ENCODE data around the gene TDRD7. TPM values are rescaled to one million over a fixed set of nuclear protein-coding genes. Genes with fewer than 3 reads are reported as not detected.

Gene TDRD7
- total RNA-seq, 1 experiment from 2014 or later = 46.9 TPM

GRCh38 chr9:97527626-97528528, 116.0 kb downstream of the TDRD7 start:
- no peak for DNase-seq (ENCODE audit: low read depth)

- DNase-seq (ENCODE audit: low read depth) = no peak
Measured at GRCh38 chr9:97528529-97529230, 116.8 kb downstream of the TDRD7 start.

GRCh38 chr9:97529363-97530076, 117.6 kb downstream of the TDRD7 start:
- DNase-seq (ENCODE audit: low read depth) = peak; percentile 42

GRCh38 chr9:97531888-97532376, 120.0 kb downstream of the TDRD7 start:
- DNase-seq (ENCODE audit: low read depth) = no peak

GRCh38 chr9:97534185-97534584, 122.3 kb downstream of the TDRD7 start:
- no peak for DNase-seq (ENCODE audit: low read depth)

GRCh38 chr9:97534961-97535594, 123.2 kb downstream of the TDRD7 start:
- no peak for DNase-seq (ENCODE audit: low read depth)

- DNase-seq (ENCODE audit: low read depth) = no peak
Measured at GRCh38 chr9:97535771-97536170, 123.9 kb downstream of the TDRD7 start.

GRCh38 chr9:97536480-97536879, 124.6 kb downstream of the TDRD7 start:
- no peak for DNase-seq (ENCODE audit: low read depth)

- no peak for DNase-seq (ENCODE audit: low read depth)
Measured at GRCh38 chr9:97543561-97543960, 131.7 kb downstream of the TDRD7 start.

GRCh38 chr9:97545486-97545885, 133.6 kb downstream of the TDRD7 start:
- DNase-seq (ENCODE audit: low read depth) = no peak

Other genes with a start within 250 kb of the TDRD7 start
- gene CCDC180, start 104.4 kb upstream of the TDRD7 start, total RNA-seq (2014; rRNA removed; shearing (Covaris generic)) = 0.47 and 0.59 TPM in 2 replicates
- 0.84 and 2.4 TPM in 2 replicates for gene TMOD1, start 89.6 kb downstream of the TDRD7 start, total RNA-seq (2014; rRNA removed; shearing (Covaris generic))
- gene TSTD2, start 221.3 kb downstream of the TDRD7 start, total RNA-seq (2014; rRNA removed; shearing (Covaris generic)) = 10.7 and 16.3 TPM in 2 replicates
- 31.1 and 43.3 TPM in 2 replicates for gene NCBP1, start 221.7 kb downstream of the TDRD7 start, total RNA-seq (2014; rRNA removed; shearing (Covaris generic))